Activated CD4-positive, alpha-beta T cell treated with anti-CD3 and anti-CD28 coated beads for 4 hours (primary cell): ENCODE data around the gene ABI3.
A peak's percentile ranks its signal among the peaks of the same experiment; 100 is the strongest.

Source experiments
- DNase-seq, 2 donors: peaks; one replicate each; pipeline ENCODE4 v3.0.0-alpha.2; 2020

ABI3 gene

DNA sequence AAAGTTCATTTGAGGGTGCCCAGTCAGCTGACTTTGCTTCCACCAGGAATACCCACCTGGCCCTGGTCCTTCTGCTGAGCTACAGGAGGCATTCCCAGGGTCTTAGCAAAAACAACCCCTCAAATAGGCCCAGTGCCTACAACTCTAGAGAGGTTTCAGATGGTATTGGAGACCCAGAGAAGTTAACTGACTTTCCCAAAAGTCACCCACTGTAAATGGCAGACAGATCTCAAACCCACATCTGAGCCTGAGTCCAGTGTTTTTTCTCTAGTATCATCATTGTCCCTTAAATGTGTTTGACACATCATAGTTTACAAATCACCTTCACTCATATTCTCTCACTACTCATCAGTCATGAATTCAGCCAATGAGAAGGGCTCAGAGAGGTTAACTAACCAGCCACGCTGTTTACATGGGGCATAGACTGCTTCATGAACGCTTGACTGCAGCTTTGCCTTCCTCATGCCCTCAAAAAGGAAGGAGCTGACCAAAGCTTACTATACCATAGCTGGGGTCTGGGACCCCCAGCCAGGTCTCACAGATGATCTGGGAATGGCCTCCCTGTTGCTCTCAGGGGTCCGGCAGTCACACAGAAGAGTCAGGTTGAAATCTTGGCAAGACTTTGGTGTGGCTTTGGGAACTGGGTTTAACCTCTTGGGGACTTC is 16.4 kb downstream of the ABI3 start:
- no peak for DNase-seq

DNA sequence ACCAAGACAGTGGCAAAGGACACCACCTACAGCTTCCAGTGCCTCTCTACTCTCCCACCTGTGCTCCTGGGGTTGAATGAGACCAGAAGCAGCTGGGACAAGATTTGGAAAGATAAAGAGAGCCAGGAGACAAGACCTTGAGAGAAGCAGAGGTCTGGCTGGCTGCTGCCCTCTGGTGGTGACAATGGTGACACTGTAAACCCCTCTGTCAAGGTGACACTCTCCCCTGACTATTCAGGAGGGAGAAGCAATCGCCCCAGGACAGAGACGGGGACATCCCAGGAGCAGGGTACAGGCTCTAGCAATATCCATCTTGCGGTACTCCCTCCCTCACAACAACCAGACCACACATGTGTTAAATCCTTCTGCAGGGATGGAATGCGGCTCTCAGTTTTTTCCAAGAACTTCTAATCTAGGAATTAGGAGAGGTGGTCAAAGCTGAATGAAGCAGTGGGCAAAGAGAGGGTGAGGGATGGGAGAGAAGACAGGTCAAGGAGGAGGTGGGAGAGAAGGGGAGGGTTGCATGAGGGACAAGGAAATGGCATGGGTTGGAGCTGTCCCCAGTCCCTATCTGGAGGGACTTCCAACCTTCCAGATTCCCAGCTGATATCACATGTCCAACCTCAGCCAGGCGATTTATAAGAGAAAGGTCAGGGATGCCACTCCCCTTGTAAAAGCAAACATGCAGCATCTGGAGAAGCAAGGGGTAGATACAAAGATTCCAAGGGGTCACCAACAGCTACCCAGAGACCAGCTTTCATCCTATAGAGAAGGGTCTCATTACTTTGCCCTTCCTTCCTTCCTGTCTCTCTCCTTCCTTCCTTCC is 17.1 kb downstream of the ABI3 start:
- peak; percentile 74 to 84 for DNase-seq

GRCh38 chr17:49229076-49229804 is 18.7 kb downstream of the ABI3 start:
- no peak for DNase-seq

- no peak for DNase-seq
Observed at GRCh38 chr17:49229805-49230600, 19.5 kb downstream of the ABI3 start.

GRCh38 chr17:49230636-49231562 is 20.4 kb downstream of the ABI3 start, which contains the start of gene PHOSPHO1:
PHOSPHO1 (minus strand) TSS chr17:49230787; CDS start chr17:49226691, 4,096 bp downstream.
- DNase-seq = peak; percentile 81

DNA sequence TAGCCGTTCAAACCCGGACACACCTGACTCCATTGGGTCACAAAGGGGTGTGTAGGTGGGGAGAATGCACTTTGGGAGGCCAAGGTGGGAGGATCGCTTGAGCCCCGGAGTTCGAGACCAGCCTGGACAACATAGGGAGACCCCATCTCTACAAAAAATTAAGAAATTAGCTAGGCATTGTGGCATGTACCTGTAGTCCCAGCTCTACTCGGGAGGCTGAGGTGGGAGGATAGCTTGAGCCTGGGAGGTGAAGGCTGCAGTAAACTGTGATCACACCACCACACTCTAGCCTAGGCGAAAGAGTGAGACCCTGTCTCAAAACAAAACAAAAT is 21.0 kb downstream of the ABI3 start:
- no peak for DNase-seq

GRCh38 chr17:49234509-49235080 is 24.1 kb downstream of the ABI3 start:
- no peak for DNase-seq

GRCh38 chr17:49235896-49236295 is 25.4 kb downstream of the ABI3 start:
- no peak for DNase-seq

GRCh38 chr17:49239963-49240362 is 29.5 kb downstream of the ABI3 start:
- DNase-seq = no peak

GRCh38 chr17:49240619-49241018 is 30.1 kb downstream of the ABI3 start:
- no peak for DNase-seq

GRCh38 chr17:49241040-49241439 is 30.5 kb downstream of the ABI3 start:
- no peak for DNase-seq

GRCh38 chr17:49241692-49242397 is 31.3 kb downstream of the ABI3 start:
- no peak for DNase-seq

DNA sequence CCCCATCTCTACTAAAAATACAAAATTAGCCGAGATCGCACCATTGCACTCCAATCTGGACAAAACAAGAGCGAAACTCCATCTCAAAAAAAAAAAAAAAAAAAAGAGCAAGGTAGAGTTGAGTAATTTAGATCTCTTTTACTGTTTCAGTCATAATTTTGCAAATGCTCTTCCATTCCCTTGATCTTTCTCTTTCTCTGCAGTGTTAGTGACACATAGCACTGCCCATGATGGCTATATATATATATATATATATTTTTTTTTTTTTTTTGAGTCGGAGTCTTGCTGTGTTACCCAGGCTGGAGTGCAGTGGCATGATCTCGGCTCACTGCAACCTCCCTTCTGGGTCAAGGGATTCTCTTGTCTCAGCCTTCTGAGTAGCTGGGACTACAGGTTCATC is 32.3 kb downstream of the ABI3 start:
- DNase-seq = no peak

DNA sequence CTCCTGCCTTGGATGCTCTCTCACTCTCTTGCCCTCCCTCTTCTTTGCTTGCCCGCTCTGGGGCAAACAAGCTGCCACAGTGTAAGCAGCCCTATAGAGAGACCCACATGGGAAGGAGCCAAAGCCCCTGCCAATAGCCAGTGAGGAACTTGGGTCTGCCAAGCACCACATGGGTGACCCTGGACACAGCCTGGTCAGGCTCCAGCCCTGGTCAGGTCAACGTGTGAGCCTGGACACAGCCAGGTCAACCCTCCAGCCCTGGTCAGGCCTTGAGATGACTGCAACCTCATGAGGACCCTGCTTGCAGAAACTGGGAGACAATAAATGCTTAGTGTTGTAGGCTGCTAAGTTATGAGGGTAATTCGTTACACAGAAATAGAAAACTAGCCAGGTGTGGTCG is 34.3 kb downstream of the ABI3 start:
- no peak for DNase-seq

DNA sequence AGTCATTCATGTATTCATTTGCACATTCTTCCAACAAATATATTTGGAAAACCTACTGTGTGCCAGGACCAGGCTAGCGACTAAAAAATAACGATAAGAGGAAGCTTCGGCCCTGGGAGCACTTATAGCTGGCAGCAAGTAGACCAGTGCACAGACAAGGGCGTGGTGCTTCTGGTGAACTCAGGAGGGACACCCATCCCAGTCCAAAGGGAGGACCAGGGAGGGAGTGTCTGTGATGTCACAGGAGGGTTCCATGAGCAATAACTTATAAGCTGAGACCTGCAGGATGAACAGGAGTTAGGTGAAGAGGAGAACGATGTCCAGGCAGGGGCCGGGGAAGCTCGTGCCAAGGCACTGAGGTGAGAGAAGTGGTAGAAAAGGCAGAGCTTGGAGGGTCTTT is 37.4 kb downstream of the ABI3 start:
- no peak for DNase-seq

DNA sequence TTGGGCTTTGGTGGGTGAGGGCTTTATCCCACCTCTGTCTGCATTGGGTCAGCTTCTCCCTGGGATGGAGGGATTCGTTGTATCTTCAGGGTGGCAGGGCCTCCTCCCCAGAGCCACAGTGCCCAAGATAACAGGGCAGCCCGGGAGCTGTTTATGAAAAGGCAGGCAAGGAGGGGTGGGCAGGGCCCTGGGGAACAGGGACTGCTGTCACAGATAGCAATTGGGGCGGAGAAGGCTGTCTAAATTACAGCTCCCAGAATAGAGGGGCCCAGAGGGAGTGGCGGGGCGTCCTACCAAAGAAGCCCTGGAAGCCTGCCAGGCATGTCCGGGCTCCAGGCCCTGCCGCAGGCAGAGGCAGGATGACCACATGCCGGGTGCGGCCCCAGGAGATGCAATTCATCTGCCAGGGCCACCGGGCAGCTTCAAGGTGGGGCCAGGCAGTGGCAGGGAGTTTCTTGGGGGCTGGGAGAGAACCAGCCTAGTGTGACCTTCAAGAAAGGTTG is 38.8 kb downstream of the ABI3 start:
- DNase-seq = no peak

- no peak for DNase-seq
Observed at GRCh38 chr17:49249890-49250522, 39.5 kb downstream of the ABI3 start.

DNA sequence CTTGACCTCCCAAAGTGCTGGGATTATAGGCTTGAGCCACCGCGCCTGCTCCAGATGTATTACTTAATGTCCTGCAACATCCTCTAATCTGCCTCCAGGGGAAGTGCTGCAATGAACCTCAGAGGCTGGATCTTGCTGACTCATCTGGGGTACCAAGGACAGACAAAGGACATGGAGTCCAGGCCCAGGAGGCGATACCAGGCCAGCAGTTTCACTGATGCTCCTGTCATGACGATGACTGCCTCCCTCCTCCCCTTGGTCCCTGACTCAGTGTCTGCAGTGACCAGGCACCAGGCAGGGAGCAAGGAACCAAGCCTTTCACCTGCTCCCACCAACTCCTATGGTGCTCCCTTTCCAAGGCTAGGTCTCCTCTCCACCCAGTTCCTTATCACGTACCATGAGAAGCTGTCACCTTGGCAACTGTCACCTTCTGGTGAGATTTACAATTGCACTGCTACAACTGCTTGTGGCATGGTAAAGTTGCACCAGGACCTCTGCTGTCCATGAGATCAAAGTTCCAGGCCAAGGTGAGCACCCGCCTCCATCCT is 41.7 kb downstream of the ABI3 start:
- no peak for DNase-seq

- DNase-seq = no peak
Observed at GRCh38 chr17:49254066-49254465, 43.6 kb downstream of the ABI3 start.

- no peak for DNase-seq
Observed at GRCh38 chr17:49255125-49255524, 44.6 kb downstream of the ABI3 start.
